ENCODE data around the gene CASP8.

The CASP8 gene

GRCh38 chr2:201244829-201245228 lies 15.5 kb upstream of the CASP8 start:
- DNase-seq, result no peak

GRCh38 chr2:201246280-201246679 lies 14.1 kb upstream of the CASP8 start:
- DNase-seq, result no peak

GRCh38 chr2:201248288-201248844 lies 12.0 kb upstream of the CASP8 start:
- no peak for DNase-seq

- no peak for DNase-seq
Observed at GRCh38 chr2:201249889-201250288, 10.4 kb upstream of the CASP8 start.

GRCh38 chr2:201250741-201251140 lies 9.6 kb upstream of the CASP8 start:
- no peak for DNase-seq

- DNase-seq, result no peak
Observed at GRCh38 chr2:201254081-201254730, 6.1 kb upstream of the CASP8 start.

- DNase-seq, result no peak
Observed at GRCh38 chr2:201255408-201256033, 4.8 kb upstream of the CASP8 start.

- DNase-seq, result no peak
Observed at GRCh38 chr2:201256082-201256481, 4.3 kb upstream of the CASP8 start.

GRCh38 chr2:201257381-201257955 lies 2.9 kb upstream of the CASP8 start:
- no peak for DNase-seq

GRCh38 chr2:201257956-201258665 lies 2.2 kb upstream of the CASP8 start:
- no peak for DNase-seq

- no peak for DNase-seq
Observed at GRCh38 chr2:201258666-201259615, 1.4 kb upstream of the CASP8 start.

GRCh38 chr2:201261471-201261870 lies 1.1 kb downstream of the CASP8 start:
- DNase-seq, result no peak

- no peak for DNase-seq
Observed at GRCh38 chr2:201261906-201262305, 1.6 kb downstream of the CASP8 start.

- no peak for DNase-seq
Observed at GRCh38 chr2:201262718-201263117, 2.4 kb downstream of the CASP8 start.

GRCh38 chr2:201263779-201264178 lies 3.4 kb downstream of the CASP8 start:
- no peak for DNase-seq

- DNase-seq, result no peak
Observed at GRCh38 chr2:201264472-201265173, 4.3 kb downstream of the CASP8 start.

GRCh38 chr2:201266629-201267028 lies 6.3 kb downstream of the CASP8 start:
- DNase-seq, result no peak

GRCh38 chr2:201267278-201268030 lies 7.1 kb downstream of the CASP8 start:
- DNase-seq, result no peak

GRCh38 chr2:201269764-201270163 lies 9.4 kb downstream of the CASP8 start:
- no peak for DNase-seq

GRCh38 chr2:201270293-201271001 lies 10.1 kb downstream of the CASP8 start:
- DNase-seq, result no peak

Data from NCI-H2171 (cell line).